ENCODE results near the gene TNXB. TPM values are rescaled to one million over a fixed set of nuclear protein-coding genes. Genes with fewer than 3 reads are reported as not detected.

Gene TNXB
- polyA plus RNA-seq, 1 donor from 2014 or later: 3.3 TPM

DNA sequence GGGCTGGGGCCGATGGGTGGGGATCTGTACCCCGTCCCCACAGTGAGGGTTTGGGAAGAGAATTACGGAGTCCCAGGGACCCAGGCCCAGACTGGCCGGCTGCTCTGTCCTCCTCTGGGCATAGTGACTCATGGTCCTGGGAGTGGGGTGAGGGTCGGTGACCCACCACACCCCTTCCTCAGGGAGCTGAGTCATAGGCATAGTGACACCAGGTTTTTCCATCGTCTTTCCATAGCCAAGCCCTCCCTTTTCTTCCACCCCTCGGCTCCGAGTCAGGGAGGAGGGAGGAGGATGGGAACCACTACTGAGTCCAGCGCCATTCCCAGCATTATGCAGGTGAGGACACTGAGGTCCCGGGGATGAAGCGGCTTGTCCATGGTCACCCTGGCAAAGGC is 62.1 kb downstream of the TNXB start:
- TF ChIP-seq, protein P1, sequence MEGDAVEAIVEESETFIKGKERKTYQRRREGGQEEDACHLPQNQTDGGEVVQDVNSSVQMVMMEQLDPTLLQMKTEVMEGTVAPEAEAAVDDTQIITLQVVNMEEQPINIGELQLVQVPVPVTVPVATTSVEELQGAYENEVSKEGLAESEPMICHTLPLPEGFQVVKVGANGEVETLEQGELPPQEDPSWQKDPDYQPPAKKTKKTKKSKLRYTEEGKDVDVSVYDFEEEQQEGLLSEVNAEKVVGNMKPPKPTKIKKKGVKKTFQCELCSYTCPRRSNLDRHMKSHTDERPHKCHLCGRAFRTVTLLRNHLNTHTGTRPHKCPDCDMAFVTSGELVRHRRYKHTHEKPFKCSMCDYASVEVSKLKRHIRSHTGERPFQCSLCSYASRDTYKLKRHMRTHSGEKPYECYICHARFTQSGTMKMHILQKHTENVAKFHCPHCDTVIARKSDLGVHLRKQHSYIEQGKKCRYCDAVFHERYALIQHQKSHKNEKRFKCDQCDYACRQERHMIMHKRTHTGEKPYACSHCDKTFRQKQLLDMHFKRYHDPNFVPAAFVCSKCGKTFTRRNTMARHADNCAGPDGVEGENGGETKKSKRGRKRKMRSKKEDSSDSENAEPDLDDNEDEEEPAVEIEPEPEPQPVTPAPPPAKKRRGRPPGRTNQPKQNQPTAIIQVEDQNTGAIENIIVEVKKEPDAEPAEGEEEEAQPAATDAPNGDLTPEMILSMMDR (IDR thresholded peaks at IDR 0.05; ENCODE audit: poor library complexity, severe bottlenecking): no peak
- no peak for TF ChIP-seq EP300 (conservative IDR thresholded peaks at IDR 0.05; ENCODE audit: poor library complexity, severe bottlenecking)
- no peak for TF ChIP-seq RAD21 (conservative IDR thresholded peaks at IDR 0.05)
- no peak for TF ChIP-seq SMC3 (conservative IDR thresholded peaks at IDR 0.05; ENCODE audit: poor library complexity)
- TF ChIP-seq EZH2 (IDR thresholded peaks at IDR 0.05; ENCODE audit: borderline replicate concordance, insufficient read depth, low read length, poor library complexity, severe bottlenecking): no peak
- TF ChIP-seq MXI1 (conservative IDR thresholded peaks at IDR 0.05; ENCODE audit: poor library complexity, severe bottlenecking): no peak
- TF ChIP-seq TAF1 (IDR thresholded peaks at IDR 0.05; ENCODE audit: low read depth): no peak
- TF ChIP-seq, protein P2, sequence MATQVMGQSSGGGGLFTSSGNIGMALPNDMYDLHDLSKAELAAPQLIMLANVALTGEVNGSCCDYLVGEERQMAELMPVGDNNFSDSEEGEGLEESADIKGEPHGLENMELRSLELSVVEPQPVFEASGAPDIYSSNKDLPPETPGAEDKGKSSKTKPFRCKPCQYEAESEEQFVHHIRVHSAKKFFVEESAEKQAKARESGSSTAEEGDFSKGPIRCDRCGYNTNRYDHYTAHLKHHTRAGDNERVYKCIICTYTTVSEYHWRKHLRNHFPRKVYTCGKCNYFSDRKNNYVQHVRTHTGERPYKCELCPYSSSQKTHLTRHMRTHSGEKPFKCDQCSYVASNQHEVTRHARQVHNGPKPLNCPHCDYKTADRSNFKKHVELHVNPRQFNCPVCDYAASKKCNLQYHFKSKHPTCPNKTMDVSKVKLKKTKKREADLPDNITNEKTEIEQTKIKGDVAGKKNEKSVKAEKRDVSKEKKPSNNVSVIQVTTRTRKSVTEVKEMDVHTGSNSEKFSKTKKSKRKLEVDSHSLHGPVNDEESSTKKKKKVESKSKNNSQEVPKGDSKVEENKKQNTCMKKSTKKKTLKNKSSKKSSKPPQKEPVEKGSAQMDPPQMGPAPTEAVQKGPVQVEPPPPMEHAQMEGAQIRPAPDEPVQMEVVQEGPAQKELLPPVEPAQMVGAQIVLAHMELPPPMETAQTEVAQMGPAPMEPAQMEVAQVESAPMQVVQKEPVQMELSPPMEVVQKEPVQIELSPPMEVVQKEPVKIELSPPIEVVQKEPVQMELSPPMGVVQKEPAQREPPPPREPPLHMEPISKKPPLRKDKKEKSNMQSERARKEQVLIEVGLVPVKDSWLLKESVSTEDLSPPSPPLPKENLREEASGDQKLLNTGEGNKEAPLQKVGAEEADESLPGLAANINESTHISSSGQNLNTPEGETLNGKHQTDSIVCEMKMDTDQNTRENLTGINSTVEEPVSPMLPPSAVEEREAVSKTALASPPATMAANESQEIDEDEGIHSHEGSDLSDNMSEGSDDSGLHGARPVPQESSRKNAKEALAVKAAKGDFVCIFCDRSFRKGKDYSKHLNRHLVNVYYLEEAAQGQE (IDR thresholded peaks at IDR 0.05; ENCODE audit: borderline replicate concordance): no peak
- TF ChIP-seq POLR2AphosphoS5 (IDR thresholded peaks at IDR 0.05): no peak
- no peaks in the 10 kb centered on the region for H3K9me2 ChIP-seq (ENCODE audit: insufficient read depth, low read length)
- H2AFZ ChIP-seq (ENCODE audit: low read depth, low read length): no peak overlapping the region
- no peak overlapping the region for H3K9ac ChIP-seq (ENCODE audit: low read length)
- H3K27me3 ChIP-seq (ENCODE audit: insufficient read depth, low read depth, low read length): no peaks in the 10 kb centered on the region
- H3K4me3 ChIP-seq (ENCODE audit: low read length): no peak overlapping the region
- H3K4me2 ChIP-seq (ENCODE audit: low read length): no peak overlapping the region
- H3K27ac ChIP-seq (ENCODE audit: low read length): no peak overlapping the region
- H3K9me3 ChIP-seq (ENCODE audit: low read length): no peaks in the 10 kb centered on the region
- H4K20me1 ChIP-seq (ENCODE audit: insufficient read depth): no peaks in the 10 kb centered on the region
- no peaks in the 10 kb centered on the region for H3K36me3 ChIP-seq (ENCODE audit: insufficient read depth, low read length)
- H3K79me2 ChIP-seq (replicated peaks; ENCODE audit: insufficient read depth, low read length): no peaks in the 10 kb centered on the region
- H3F3A ChIP-seq (ENCODE audit: insufficient read depth, low read length, poor library complexity, severe bottlenecking): no peaks in the 10 kb centered on the region

- Histone ChIP-seq H3F3A (ENCODE audit: insufficient read depth, low read length, poor library complexity, severe bottlenecking) (no peaks in the 10 kb centered on the region), H3K9me3 (ENCODE audit: low read length) (no peaks in the 10 kb centered on the region), H3K79me2 (replicated peaks; ENCODE audit: insufficient read depth, low read length) (no peaks in the 10 kb centered on the region), H3K27ac (ENCODE audit: low read length) (no peak overlapping the region), H3K4me2 (ENCODE audit: low read length) (no peak overlapping the region), H2AFZ (ENCODE audit: low read depth, low read length) (no peak overlapping the region), H3K9me2 (ENCODE audit: insufficient read depth, low read length) (no peaks in the 10 kb centered on the region), H4K20me1 (ENCODE audit: insufficient read depth) (no peaks in the 10 kb centered on the region), H3K36me3 (ENCODE audit: insufficient read depth, low read length) (no peaks in the 10 kb centered on the region), H3K27me3 (ENCODE audit: insufficient read depth, low read depth, low read length) (no peaks in the 10 kb centered on the region), H3K9ac (ENCODE audit: low read length) (no peak overlapping the region), H3K4me3 (ENCODE audit: low read length) (no peak overlapping the region)
- TF ChIP-seq, protein P1 (IDR thresholded peaks at IDR 0.05; ENCODE audit: poor library complexity, severe bottlenecking): no peak
- TF ChIP-seq POLR2AphosphoS5 (IDR thresholded peaks at IDR 0.05): no peak
- no peak for TF ChIP-seq TAF1 (IDR thresholded peaks at IDR 0.05; ENCODE audit: low read depth)
- no peak for TF ChIP-seq MXI1 (conservative IDR thresholded peaks at IDR 0.05; ENCODE audit: poor library complexity, severe bottlenecking)
- TF ChIP-seq RAD21 (conservative IDR thresholded peaks at IDR 0.05): no peak
Observed at GRCh38 chr6:32046450-32047083, 62.6 kb downstream of the TNXB start.

Data from neural cell (in vitro differentiated cells).